ENCODE measurements around the gene PLEKHO2.
"Not testable (repeated sequence)": the region's sequence is repeated elsewhere in the genome, so short reads cannot be mapped to it uniquely, and the experiment has no call there.

The PLEKHO2 gene, protein sequence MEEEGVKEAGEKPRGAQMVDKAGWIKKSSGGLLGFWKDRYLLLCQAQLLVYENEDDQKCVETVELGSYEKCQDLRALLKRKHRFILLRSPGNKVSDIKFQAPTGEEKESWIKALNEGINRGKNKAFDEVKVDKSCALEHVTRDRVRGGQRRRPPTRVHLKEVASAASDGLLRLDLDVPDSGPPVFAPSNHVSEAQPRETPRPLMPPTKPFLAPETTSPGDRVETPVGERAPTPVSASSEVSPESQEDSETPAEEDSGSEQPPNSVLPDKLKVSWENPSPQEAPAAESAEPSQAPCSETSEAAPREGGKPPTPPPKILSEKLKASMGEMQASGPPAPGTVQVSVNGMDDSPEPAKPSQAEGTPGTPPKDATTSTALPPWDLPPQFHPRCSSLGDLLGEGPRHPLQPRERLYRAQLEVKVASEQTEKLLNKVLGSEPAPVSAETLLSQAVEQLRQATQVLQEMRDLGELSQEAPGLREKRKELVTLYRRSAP

DNA sequence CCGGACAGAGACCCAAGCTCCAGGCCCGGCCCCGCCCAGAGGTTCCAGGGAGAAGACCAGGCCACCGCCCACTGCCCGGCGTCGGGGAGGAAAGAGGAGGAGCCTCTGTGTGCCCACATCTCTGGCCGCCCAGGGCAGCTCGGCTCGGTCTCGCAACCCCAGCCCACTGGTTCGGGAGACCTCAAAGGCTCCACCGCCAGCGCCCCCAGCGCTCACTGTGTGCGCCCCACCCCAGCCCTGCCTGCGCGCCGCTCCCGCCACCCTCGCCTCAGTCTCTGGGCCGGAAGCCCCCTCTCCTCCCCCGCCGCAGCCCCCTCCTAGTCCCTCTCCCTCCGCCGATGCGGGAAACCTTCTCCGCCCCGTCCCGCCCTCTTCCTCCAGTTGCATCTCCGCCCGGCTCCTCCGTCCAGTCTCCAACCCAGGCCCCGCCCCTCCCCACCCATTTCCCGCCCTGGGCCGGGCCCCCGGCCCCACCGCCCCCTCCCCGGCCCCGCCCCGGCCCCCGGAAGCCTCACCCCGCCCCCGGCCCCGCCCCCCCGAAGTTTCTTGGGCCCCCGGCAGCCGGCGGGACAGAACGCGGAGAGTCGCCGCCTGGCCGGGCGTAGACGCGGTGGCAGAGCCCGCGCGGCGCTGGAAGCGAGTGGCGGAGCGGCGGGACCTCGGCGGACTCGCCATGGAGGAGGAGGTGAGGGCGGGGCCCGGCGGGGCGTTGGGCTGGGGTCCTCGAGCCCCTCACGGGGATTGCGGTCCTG, at the start of gene PLEKHO2:
TSS of gene PLEKHO2 (plus strand) at position 572 of the 752 bp plus-strand sequence. CDS start at position 674, 102 bp downstream.
- FAIRE-seq (peak; percentile 70), DNase-seq (ENCODE audit: insufficient read length, low spot score) (peak; percentile 72)

DNA sequence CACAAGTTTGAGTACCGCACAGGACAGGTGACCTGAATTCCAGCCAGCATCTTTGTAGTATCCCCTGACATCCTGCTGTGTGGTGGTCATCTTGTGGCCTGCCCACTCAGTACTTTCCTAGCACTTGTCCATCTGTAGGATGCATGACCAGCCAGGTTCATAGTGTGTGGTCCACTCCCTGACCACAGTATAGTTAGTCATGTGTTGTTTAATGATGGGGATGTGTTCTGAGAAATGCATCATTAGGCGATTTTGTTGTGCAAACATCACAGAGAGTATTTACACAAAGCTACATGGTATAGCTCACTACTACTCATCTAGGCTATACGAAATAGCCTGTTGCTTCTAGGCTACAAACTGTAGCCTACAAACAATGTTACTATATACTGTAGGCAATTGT, 49.4 kb upstream of the PLEKHO2 start:
- FAIRE-seq (no peak), DNase-seq (ENCODE audit: insufficient read length, low spot score) (no peak)

GRCh38 chr15:64795299-64795698, 46.4 kb upstream of the PLEKHO2 start:
- DNase-seq (ENCODE audit: insufficient read length, low spot score); FAIRE-seq: not testable (repeated sequence)

DNA sequence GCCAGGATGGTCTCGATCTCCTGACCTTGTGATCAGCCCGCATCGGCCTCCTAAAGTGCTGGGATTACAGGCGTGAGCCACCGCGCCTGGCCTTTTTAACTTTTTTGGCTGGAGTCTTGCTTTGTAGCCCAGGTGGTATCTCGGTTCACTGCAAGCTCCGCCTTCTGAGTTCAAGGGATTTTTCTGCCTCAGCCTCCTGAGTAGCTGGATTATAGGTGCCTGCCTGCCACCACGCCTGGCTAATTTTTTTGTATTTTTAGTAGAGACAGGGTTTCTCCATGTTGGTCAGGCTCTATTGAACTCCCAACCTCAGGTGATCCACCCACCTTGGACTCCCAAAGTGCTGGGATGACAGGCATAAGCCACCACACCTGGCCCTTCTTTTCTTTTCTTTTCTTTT, 45.8 kb upstream of the PLEKHO2 start:
- DNase-seq (ENCODE audit: insufficient read length, low spot score); FAIRE-seq: not testable (repeated sequence)

DNA sequence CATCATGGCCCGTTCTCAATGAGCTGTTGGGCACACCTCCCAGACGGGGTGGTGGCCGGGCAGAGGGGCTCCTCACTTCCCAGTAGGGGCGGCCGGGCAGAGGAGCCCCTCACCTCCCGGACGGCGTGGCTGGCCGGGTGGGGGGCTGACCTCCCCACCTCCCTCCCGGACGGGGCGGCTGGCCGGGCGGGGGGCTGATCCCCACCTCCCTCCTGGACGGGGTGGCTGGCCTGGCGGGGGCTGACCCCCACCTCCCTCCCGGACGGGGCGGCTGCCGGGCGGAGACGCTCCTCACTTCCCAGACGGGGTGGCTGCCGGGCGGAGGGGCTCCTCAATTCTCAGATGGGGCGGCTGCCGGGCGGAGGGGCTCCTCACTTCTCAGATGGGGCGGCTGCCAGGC, 42.8 kb upstream of the PLEKHO2 start:
- FAIRE-seq; DNase-seq (ENCODE audit: insufficient read length, low spot score): not testable (repeated sequence)

DNA sequence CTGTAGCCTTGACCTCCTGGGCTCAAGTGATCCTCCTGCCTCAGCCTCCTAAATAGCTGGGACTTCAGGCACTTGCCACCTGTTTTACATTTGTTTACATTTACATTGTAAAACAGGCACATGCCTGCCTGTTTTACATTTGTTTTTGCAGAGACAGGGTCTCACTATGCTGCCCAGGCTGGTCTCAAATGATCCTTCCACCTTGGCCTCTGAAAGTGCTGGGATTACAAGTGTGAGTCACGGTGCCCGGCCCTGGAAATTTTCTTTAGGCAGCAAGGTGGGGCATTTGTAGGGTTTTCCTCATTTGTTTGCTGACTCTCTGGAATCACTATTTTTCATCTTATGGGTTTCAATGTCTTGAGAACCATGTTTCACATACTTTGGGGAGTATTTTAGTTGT, 41.2 kb upstream of the PLEKHO2 start:
- FAIRE-seq (no peak), DNase-seq (ENCODE audit: insufficient read length, low spot score) (no peak)

GRCh38 chr15:64803526-64803925, 38.2 kb upstream of the PLEKHO2 start:
- no peak for FAIRE-seq
- no peak for DNase-seq (ENCODE audit: insufficient read length, low spot score)

GRCh38 chr15:64804619-64805018, 37.1 kb upstream of the PLEKHO2 start:
- DNase-seq (ENCODE audit: insufficient read length, low spot score) (no peak), FAIRE-seq (no peak)

DNA sequence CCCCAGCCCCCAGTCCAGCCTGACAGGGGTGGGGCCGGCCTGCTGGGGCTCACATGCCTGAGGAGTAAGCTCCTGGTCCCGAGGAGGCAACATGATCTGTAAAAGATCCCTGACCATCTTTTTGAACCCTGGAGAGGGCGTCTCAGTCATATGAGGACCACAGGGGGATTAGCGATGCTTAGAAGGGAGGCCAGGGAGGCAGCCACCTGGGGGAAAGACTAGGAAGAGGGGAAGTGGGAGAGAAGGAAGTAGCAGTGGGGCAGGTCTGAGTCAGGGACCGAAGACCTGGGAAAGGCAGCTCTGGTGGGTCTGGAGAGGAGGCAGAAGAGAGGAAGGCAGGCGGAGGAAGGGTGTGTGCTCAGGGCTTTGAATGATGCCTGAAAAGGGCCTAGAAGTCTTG, 35.2 kb upstream of the PLEKHO2 start:
- no peak for FAIRE-seq
- DNase-seq (ENCODE audit: insufficient read length, low spot score) = no peak

GRCh38 chr15:64807051-64807749, 34.5 kb upstream of the PLEKHO2 start:
- FAIRE-seq = no peak
- no peak for DNase-seq (ENCODE audit: insufficient read length, low spot score)

GRCh38 chr15:64807751-64808222, 33.9 kb upstream of the PLEKHO2 start:
- FAIRE-seq (no peak), DNase-seq (ENCODE audit: insufficient read length, low spot score) (no peak)

DNA sequence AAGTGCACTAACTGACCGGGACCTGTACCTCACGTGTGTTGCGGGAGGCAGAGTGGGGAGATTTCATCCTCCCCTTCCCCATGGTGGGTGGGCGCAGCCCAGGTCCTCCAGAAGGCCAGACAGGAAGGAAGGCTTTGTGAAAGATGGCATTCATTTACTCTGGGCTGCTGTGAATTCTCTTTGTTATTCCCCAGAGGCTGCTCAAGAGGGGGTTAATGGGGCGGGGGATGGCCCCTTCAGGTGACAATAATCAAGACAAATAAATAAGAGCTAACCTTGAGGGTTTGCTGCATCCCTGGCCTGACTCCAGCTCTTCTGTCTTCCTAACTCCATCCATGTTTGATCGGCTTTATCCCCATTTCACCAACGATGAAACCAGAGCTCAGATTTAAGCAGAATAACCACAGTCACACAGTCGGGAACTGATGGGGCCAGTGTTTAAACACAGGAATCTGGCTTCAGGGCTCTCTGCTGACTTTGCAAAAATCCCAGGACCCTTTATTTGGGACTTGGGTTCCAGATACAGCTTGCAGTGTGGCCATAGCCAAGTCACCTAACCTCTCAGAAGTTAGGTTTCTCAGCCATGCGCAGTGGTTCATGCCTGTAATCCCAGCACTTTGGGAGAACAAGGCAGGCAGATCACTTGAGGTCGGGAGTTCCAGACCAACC, 32.8 kb upstream of the PLEKHO2 start:
- no peak for FAIRE-seq

DNA sequence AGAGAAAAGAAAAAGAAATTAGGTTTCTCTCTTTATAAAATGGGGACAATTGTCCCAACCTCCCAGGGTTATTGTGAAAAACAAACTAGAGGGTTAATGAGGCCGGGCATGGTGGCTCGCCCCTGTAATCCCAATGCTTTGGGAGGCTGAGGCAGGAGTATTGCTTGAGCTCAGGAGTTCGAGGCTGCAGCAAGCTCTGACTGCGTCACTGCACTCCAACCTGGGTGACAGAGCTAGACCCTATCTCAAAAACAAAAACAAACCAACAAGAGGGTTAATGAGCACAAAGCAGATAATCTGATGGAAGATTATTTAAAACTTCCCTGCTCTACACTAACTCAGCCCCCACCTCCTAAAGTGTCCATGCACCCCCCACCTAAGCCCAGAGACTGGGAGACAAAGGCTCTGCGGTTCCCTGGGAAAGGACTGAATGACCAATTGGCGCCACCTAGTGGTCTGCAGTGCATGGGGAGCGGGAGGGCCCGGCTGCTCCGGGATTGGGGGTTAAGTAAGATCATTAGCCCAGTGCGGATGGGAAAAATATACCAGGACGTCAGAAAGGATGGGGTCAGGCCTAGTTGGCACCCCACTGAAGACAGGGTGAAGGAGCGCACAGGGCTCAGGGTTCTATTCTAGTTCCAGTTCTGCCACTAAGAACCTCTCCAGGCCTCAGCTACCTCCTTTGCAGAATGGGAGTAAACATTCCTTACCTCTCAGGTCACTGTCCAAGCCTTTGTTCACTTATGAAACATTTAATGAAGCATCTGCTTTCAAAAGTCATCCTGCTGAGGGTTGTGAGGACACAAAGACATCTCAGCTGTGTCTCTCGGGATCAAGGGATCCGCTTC, 31.8 kb upstream of the PLEKHO2 start:
- DNase-seq (ENCODE audit: insufficient read length, low spot score) (peak; percentile 67), FAIRE-seq (peak; percentile 78)

More for the DNA sequence above, 32.8 kb upstream of the PLEKHO2 start:
- no peak for DNase-seq (ENCODE audit: insufficient read length, low spot score)

GRCh38 chr15:64810497-64811326, 31.0 kb upstream of the PLEKHO2 start:
- FAIRE-seq (no peak), DNase-seq (ENCODE audit: insufficient read length, low spot score) (no peak)

GRCh38 chr15:64813075-64813474, 28.6 kb upstream of the PLEKHO2 start:
- FAIRE-seq (peak; percentile 88), DNase-seq (ENCODE audit: insufficient read length, low spot score) (no peak)

- not testable (repeated sequence) for FAIRE-seq
Observed at GRCh38 chr15:64814283-64814682, 27.4 kb upstream of the PLEKHO2 start.

DNA sequence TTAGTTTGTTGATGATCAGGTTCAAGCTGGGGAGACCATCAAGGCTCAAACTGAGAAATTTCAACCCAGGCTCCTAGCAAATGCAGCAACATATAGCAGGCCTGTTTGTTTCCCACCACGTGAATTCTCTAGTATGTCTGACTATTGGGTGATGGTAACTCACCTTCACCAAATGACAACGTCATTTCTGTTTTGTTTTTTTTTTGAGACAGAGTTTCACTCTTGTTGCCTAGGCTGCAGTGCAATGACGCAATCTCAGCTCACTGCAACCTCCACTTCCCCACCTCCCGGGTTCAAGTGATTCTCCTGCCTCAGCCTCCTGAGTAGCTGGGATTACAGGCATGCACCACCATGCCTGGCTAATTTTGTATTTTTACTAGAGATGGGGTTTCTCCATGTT, 26.8 kb upstream of the PLEKHO2 start:
- not testable (repeated sequence) for FAIRE-seq; DNase-seq (ENCODE audit: insufficient read length, low spot score)

More at GRCh38 chr15:64814283-64814682, 27.4 kb upstream of the PLEKHO2 start:
- not testable (repeated sequence) for DNase-seq (ENCODE audit: insufficient read length, low spot score)

- no peak for DNase-seq (ENCODE audit: insufficient read length, low spot score)
- FAIRE-seq = no peak
Observed at GRCh38 chr15:64816452-64816851, 25.3 kb upstream of the PLEKHO2 start.
